Measurements from ENCODE around the gene BET1. TPM values are rescaled to one million over a fixed set of nuclear protein-coding genes. Genes with fewer than 3 reads are reported as not detected.

BET1 gene
- total RNA-seq, 1 donor, result 20.6 TPM

DNA sequence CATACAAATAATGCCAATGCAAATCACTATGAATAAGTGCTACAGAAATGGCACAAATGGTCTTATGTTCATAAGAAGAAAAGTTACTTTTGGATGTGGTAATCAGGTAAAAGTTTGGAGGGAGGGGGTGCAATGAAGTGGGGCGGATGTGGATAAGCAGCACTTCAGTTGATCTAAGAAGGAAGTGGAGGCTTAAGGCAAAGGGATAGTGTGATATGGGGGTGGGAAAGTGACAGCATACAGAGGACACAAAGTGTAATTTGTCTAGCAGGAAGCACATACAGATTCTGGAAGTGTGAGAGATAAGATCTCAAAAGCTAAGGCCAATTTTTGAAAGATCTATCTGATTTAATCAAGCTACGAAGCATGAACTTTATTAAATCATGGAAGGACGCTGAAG lies 6.3 kb downstream of the BET1 start:
- H3K4me1 ChIP-seq (ENCODE audit: insufficient read depth, low read length), result peaks cover 16% of the 10 kb centered on the region
- H3K4me3 ChIP-seq (ENCODE audit: insufficient read depth, low read length), result no peak overlapping the region
- H4K20me1 ChIP-seq (ENCODE audit: insufficient read depth, low read length), result no peaks in the 10 kb centered on the region
- no peaks in the 10 kb centered on the region for H3K27me3 ChIP-seq (ENCODE audit: insufficient read depth, low read length)
- H3K4me2 ChIP-seq (ENCODE audit: insufficient read depth, low read length), result no peak overlapping the region
- peaks cover 36% of the 10 kb centered on the region for H3K36me3 ChIP-seq (ENCODE audit: insufficient read depth, low read length)
- TF ChIP-seq, protein P1, sequence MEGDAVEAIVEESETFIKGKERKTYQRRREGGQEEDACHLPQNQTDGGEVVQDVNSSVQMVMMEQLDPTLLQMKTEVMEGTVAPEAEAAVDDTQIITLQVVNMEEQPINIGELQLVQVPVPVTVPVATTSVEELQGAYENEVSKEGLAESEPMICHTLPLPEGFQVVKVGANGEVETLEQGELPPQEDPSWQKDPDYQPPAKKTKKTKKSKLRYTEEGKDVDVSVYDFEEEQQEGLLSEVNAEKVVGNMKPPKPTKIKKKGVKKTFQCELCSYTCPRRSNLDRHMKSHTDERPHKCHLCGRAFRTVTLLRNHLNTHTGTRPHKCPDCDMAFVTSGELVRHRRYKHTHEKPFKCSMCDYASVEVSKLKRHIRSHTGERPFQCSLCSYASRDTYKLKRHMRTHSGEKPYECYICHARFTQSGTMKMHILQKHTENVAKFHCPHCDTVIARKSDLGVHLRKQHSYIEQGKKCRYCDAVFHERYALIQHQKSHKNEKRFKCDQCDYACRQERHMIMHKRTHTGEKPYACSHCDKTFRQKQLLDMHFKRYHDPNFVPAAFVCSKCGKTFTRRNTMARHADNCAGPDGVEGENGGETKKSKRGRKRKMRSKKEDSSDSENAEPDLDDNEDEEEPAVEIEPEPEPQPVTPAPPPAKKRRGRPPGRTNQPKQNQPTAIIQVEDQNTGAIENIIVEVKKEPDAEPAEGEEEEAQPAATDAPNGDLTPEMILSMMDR (IDR thresholded peaks at IDR 0.05; ENCODE audit: extremely low read depth, low read depth, low read length), result no peak
- H2AFZ ChIP-seq (ENCODE audit: low read length), result no peak overlapping the region
- no peak for DNase-seq (ENCODE audit: insufficient read length, low spot score, missing footprints)
- no peaks in the 10 kb centered on the region for H3K9me3 ChIP-seq (ENCODE audit: low read depth, low read length)
- no peak overlapping the region for H3K27ac ChIP-seq (ENCODE audit: low read depth, low read length)
- peaks cover 45% of the 10 kb centered on the region for H3K79me2 ChIP-seq (ENCODE audit: insufficient read depth, low read length)

DNA sequence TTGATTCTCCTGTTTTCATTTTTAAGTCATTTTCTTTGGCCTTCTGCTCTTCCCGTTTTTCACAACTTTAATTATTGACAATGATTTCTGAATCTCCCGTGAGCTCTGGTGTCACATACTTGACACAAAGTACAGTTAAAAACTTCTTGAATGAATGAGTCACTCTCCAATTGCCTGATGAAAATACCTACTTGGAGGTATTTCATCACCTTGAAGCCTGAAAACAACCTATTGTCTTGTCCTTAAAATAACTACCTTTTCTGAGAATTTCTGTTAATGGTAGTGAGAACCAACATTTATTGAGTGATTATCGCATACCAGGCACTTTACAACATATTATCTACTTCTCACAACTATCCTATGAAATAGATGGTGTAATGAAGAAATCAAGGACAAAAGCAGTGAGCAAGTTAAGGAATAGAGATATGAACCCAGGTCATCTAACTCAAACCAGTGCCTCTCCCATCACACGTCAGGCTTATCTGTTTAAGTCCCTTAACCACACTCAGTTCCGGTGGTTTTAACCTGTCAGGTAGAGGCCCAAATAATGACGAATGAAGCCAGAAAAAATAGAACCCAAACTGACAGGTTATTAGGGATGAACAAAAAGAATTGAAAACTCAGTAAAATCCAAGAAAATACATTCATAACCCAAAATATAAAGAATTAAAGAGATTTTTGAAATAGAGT lies 11.6 kb downstream of the BET1 start:
- Histone ChIP-seq H3K4me1 (ENCODE audit: insufficient read depth, low read length) (no peaks in the 10 kb centered on the region), H2AFZ (ENCODE audit: low read length) (no peak overlapping the region), H3K27me3 (ENCODE audit: insufficient read depth, low read length) (no peaks in the 10 kb centered on the region), H3K4me3 (ENCODE audit: insufficient read depth, low read length) (no peak overlapping the region), H3K9me3 (ENCODE audit: low read depth, low read length) (no peaks in the 10 kb centered on the region), H3K4me2 (ENCODE audit: insufficient read depth, low read length) (no peak overlapping the region), H4K20me1 (ENCODE audit: insufficient read depth, low read length) (no peaks in the 10 kb centered on the region), H3K79me2 (ENCODE audit: insufficient read depth, low read length) (no peaks in the 10 kb centered on the region), H3K36me3 (ENCODE audit: insufficient read depth, low read length) (peaks cover 20% of the 10 kb centered on the region), H3K27ac (ENCODE audit: low read depth, low read length) (no peak overlapping the region)
- TF ChIP-seq, protein P1 (IDR thresholded peaks at IDR 0.05; ENCODE audit: extremely low read depth, low read depth, low read length), result no peak
- DNase-seq (ENCODE audit: insufficient read length, low spot score, missing footprints), result no peak

DNA sequence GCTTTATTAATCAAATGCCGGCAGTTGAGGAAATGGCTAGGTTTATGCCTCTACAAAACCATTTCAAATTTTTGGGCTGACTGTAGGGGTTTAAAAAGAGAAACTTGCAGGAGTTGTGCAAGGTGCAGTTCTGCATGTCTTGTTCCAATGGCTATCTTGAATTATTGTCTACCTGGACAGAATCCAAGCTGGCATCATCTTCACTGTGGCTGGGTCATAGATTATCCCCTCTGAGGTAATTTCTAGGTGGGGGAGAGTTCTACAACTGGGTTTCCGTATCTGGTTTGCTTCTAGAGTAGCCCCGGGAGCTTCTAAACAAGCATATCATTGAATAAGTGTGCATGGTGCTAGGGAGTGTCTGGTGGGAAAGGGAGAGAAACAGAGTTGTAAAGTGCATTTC lies 16.9 kb downstream of the BET1 start:
- Histone ChIP-seq H3K27ac (ENCODE audit: low read depth, low read length) (no peak overlapping the region), H3K4me3 (ENCODE audit: insufficient read depth, low read length) (no peak overlapping the region), H4K20me1 (ENCODE audit: insufficient read depth, low read length) (no peaks in the 10 kb centered on the region), H3K4me2 (ENCODE audit: insufficient read depth, low read length) (no peak overlapping the region), H2AFZ (ENCODE audit: low read length) (no peak overlapping the region), H3K9me3 (ENCODE audit: low read depth, low read length) (no peaks in the 10 kb centered on the region), H3K4me1 (ENCODE audit: insufficient read depth, low read length) (no peaks in the 10 kb centered on the region), H3K36me3 (ENCODE audit: insufficient read depth, low read length) (no peaks in the 10 kb centered on the region), H3K79me2 (ENCODE audit: insufficient read depth, low read length) (no peaks in the 10 kb centered on the region), H3K27me3 (ENCODE audit: insufficient read depth, low read length) (no peaks in the 10 kb centered on the region)
- TF ChIP-seq, protein P1 (IDR thresholded peaks at IDR 0.05; ENCODE audit: extremely low read depth, low read depth, low read length), result no peak
- no peak for DNase-seq (ENCODE audit: insufficient read length, low spot score, missing footprints)

DNA sequence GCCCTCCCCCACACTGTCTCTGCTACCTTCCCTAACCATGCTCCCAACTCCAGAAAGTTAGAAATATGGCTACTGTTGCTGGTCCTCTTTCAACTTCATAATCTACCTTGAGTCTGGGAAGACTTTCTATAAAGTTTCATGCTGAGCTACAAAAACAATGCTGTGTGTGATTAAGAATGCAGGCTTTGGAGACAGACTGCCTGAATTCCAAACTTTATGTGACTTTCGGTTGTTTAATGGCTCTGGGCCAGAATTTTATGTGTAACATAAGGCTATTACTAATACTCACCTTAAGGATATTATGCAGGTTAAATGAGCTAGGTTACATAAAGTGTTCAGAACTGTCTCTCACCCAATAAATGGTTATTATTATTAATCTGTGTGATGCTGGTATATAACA lies 19.1 kb downstream of the BET1 start:
- H3K9me3 ChIP-seq (ENCODE audit: low read depth, low read length), result no peaks in the 10 kb centered on the region
- H3K36me3 ChIP-seq (ENCODE audit: insufficient read depth, low read length), result no peaks in the 10 kb centered on the region
- H3K4me1 ChIP-seq (ENCODE audit: insufficient read depth, low read length), result no peaks in the 10 kb centered on the region
- no peak overlapping the region for H3K4me3 ChIP-seq (ENCODE audit: insufficient read depth, low read length)
- TF ChIP-seq, protein P1 (IDR thresholded peaks at IDR 0.05; ENCODE audit: extremely low read depth, low read depth, low read length), result no peak
- H3K79me2 ChIP-seq (ENCODE audit: insufficient read depth, low read length), result no peaks in the 10 kb centered on the region
- H3K27me3 ChIP-seq (ENCODE audit: insufficient read depth, low read length), result no peaks in the 10 kb centered on the region
- no peak overlapping the region for H3K4me2 ChIP-seq (ENCODE audit: insufficient read depth, low read length)
- H2AFZ ChIP-seq (ENCODE audit: low read length), result no peak overlapping the region
- DNase-seq (ENCODE audit: insufficient read length, low spot score, missing footprints), result no peak
- H3K27ac ChIP-seq (ENCODE audit: low read depth, low read length), result no peak overlapping the region
- no peaks in the 10 kb centered on the region for H4K20me1 ChIP-seq (ENCODE audit: insufficient read depth, low read length)

Measured in osteoblast (primary cell).